Activated CD4-positive, alpha-beta T cell treated with anti-CD3 and anti-CD28 coated beads, Interleukin-2, Interleukin-4, amounts not matched to agents 100 ng/mL and 50 ng/mL, durations not matched to agents 16 hours and 8 hours (primary cell): Measurements from ENCODE around the gene TRIB2.

Source experiments
- DNase-seq: peaks from one replicate; pipeline ENCODE4 v3.0.0-alpha.2; 2020; ENCODE audit warnings: low spot score

Gene TRIB2

DNA sequence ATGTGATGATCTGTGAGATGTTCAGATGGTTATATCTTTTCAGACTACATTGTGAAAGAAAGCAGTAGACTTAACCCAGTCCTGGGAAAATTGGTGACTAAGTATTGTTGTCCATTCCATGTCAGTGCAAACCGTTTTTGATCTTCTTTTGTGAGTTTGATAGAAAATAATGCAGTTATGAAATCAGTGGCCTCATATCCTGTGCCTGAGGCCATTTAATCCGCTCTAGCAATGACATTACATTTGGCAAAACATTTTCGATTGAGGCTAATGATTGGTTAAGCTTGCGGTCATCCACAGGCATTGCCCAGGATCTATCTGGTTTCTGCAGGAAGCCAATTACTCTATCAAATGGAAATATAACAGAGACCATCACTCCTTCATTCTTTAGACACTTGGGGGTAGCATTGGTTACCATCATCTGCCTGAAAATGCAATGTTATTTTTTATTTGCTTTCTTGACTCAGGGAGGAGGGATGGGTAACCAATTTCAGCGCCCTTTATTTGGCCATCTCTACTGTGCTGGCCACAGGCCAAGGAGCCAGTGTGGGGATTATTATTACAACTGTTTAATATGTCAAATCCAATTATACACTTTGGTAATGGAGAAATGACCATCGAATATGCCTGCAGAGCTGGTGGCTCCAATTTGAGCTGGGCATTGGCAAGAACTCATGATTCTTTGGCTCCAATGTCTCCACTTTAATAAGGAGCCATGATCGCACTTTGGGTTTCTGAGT, 33.6 kb downstream of the TRIB2 start:
- no peak for DNase-seq

DNA sequence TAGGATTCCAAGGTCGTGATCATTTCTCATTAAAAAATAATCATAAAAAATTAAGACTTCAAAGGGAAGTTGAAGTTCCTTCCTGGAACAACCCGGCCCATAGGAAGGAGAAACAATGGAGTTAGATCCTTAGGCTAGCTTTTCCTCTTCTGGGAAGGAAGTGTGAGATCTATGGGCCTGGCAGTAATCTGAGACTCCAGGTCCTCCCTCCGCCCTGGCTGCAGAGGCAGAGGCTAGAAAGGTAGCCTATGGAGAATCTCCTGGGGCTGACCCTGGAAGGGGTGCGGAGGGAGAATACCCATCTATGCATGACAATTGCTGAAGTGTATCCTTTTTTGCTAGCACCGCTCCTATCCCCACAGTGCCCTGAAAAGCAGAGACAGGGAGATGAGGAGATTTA, 37.9 kb downstream of the TRIB2 start:
- no peak for DNase-seq

DNA sequence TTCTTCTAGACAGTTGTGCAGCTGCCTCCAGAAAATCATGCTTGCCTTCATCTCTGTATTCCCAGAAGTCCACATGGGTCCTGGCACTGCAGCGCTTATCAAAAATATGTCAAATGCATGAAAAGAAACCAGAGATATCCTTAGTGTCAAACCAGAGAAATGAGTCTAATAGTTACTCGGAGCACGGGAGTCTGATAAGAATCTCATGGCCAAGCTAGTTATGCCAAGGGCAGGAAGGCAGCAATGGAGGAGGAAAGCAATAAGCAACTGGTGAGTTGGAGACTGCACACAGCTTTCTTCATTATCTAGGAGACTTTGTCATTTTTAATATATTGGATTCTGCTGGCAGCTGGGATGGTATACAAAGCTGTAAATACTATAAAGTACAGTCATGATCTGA, 38.6 kb downstream of the TRIB2 start:
- DNase-seq, result no peak

- no peak for DNase-seq
These were observed 42.5 kb downstream of the TRIB2 start for GRCh38 chr2:12759248-12759647.

DNA sequence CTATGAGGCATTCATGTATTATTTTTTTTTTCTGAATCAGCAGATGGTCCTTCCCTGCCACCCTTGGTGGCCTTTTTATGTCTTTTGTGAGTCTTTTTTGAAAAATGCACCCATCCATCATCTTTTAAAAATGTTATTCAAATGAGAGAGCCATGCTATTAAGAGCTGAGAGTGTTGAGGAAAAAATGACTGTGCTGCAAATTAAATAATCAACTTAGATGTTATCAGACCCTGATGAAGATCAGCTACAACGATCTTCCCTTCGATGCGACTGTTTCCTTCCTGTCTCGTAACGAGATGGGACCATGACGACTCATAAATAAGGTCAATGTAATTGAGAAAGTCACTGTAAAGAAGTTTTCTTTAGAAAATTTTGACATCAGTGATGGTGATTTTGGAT, 44.4 kb downstream of the TRIB2 start:
- DNase-seq, result no peak

- no peak for DNase-seq
These were observed 45.6 kb downstream of the TRIB2 start for GRCh38 chr2:12762337-12762736.

- no peak for DNase-seq
These were observed 46.2 kb downstream of the TRIB2 start for GRCh38 chr2:12762976-12763375.

GRCh38 chr2:12763486-12763885, 46.8 kb downstream of the TRIB2 start:
- DNase-seq, result no peak

GRCh38 chr2:12764075-12764730, 47.5 kb downstream of the TRIB2 start:
- no peak for DNase-seq

- DNase-seq, result no peak
These were observed 48.3 kb downstream of the TRIB2 start for GRCh38 chr2:12764849-12765605.

- no peak for DNase-seq
These were observed 49.7 kb downstream of the TRIB2 start for GRCh38 chr2:12766421-12766879.

- DNase-seq, result no peak
These were observed 50.8 kb downstream of the TRIB2 start for GRCh38 chr2:12767541-12767940.

- no peak for DNase-seq
These were observed 51.4 kb downstream of the TRIB2 start for GRCh38 chr2:12767996-12768624.

GRCh38 chr2:12769492-12770105, 52.9 kb downstream of the TRIB2 start:
- no peak for DNase-seq

DNA sequence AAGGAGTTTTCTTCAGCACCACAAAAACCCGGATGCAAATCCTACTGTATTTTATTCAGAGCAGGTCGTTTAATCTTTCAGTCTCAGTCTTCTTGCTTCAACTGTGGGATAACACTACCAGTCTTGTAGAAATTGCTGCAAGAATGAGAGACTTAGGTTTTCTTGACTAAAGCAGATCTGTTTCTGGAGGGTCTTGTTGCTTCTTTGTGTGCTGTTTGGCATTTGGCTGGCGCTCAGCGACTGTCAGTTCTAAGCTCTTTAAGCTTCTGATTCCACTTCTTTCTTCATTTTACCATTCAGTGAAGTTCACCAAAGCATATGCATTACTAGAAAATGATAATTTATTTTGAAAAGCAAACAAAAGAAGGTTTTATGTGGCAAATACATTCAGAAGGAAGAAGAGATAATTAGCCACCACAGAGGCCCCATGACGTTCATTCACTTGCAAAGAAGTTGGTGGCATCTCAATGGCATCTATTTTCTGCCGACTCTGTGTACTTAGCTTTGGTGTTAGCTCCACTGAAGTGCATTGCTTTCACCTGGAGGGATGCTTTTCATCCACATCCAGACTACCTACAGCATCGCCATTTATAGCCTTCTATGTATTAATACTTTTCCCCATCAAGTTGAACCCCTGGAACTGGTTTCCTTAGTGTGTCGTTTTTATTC, 53.7 kb downstream of the TRIB2 start:
- DNase-seq, result no peak

DNA sequence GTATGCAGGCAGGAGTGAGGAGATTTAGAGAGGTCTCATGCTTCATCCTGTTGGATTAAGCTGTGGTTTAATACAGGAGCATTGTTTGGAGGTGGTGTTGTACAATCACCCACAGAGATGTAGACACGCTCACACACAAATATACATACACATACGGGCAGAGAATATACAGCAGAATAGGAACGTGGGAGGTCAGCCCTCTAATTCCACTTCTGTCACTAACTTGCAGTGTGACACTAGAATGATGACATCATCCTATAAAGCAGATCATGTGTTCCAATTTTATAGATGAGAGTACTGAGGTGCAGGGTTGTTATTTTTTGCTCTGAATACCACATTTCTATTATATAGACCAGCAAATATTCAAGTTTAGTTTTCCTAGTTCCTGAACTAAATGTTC, 54.4 kb downstream of the TRIB2 start:
- DNase-seq, result no peak

GRCh38 chr2:12773586-12774394, 57.1 kb downstream of the TRIB2 start:
- no peak for DNase-seq

DNA sequence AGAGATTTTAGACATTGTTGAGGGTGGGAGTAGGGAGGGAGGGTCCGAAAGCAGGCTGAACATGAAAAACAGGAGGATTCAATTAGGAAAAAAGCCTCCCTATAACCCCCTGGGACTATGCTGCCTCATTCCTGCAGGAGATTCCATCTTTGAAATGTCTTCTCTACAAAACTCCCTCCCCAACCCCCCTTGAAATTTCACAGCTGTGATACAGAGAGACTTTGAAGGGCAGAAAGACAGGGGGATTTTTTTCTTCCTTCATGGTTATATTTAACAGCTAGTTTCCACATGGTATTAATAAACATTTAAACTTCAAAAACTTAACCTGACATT, 57.6 kb downstream of the TRIB2 start:
- no peak for DNase-seq

DNA sequence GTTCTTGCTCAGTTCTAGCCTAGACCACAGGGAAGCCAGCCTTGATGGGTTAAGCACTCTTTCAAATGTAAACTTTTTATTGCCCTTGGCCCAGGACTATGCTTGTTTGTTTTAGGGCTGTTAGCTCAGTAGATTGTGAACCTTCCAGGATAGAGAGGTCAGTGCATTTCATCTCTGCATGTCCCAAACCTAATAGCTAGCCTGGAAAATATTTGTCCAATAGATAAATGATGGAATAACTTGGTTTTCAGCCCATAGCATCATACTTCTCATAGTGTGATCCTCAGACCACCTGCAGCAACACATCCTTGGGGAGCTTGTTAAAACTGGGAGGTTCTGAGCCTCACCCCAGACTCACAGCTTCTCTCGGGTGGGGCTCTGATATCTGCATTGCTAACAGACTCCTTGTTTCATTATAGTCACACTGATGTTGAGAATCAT, 59.8 kb downstream of the TRIB2 start:
- DNase-seq, result no peak

DNA sequence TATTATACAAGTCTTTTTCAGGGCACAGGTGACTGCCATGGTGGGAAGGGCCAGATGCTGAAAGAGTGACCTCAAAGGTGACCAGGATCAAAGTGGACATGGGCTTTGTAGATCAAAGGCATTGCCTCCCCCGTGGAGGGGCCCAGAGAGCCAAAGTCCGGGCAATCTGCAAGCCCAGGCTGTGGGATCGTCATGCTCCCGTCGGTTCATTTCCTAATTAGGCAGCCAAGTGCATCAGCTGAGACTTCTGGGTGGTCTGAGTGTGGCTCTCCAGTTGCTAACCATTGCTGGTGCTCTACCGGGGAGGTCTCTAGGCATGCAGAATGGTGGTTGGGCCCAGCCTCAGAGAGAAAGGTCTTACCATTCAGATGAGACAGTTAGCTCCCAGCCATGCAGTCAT, 61.6 kb downstream of the TRIB2 start:
- DNase-seq, result no peak
